ENCODE measurements around the gene PTPRE.

GRCh38 chr10:128091636-128092210 lies 184.8 kb downstream of the PTPRE start:
- TF ChIP-seq POLR2AphosphoS5 (IDR thresholded peaks at IDR 0.05), result no peak
- TF ChIP-seq TAF1 (IDR thresholded peaks at IDR 0.05; ENCODE audit: low read depth), result no peak
- TF ChIP-seq EP300 (conservative IDR thresholded peaks at IDR 0.05; ENCODE audit: poor library complexity, severe bottlenecking), result no peak
- TF ChIP-seq RAD21 (conservative IDR thresholded peaks at IDR 0.05), result no peak
- TF ChIP-seq CTCF (IDR thresholded peaks at IDR 0.05; ENCODE audit: poor library complexity, severe bottlenecking), result no peak
- no peak for TF ChIP-seq SMC3 (conservative IDR thresholded peaks at IDR 0.05; ENCODE audit: poor library complexity)
- no peak for TF ChIP-seq EZH2 (IDR thresholded peaks at IDR 0.05; ENCODE audit: borderline replicate concordance, insufficient read depth, low read length, poor library complexity, severe bottlenecking)
- no peak for TF ChIP-seq REST (IDR thresholded peaks at IDR 0.05; ENCODE audit: borderline replicate concordance)
- TF ChIP-seq MXI1 (conservative IDR thresholded peaks at IDR 0.05; ENCODE audit: poor library complexity, severe bottlenecking), result no peak

All from neural cell (in vitro differentiated cells).